BJ (cell line): ENCODE results near the gene FOLR2. TPM values are rescaled to one million over a fixed set of nuclear protein-coding genes. Genes with fewer than 3 reads are reported as not detected.

Experiments used
- CTCF ChIA-PET: fragments of 350-600 bp; formaldehyde crosslinking; extraction: SDS; loops from one replicate; lab custom pipeline; 2021; ENCODE audit warnings: antibody characterized with exemption, inconsistent platforms; lab: Yijun Ruan, JAX
- POLR2A ChIA-PET: fragments of 300-600 bp; sonication (Branson Sonifier 250); formaldehyde crosslinking; extraction: SDS; loops from one replicate; lab custom pipeline; 2021; ENCODE audit warnings: antibody characterized with exemption; lab: Charles Lee
- DNase-seq: peaks from one replicate; pipeline ENCODE4 v3.0.0-alpha.2; 2011; ENCODE audit warnings: low read depth
- H3K27me3 ChIP-seq: 2 replicates; pipeline ENCODE4 v1.6.0; 2011; ENCODE audit warnings: low read length; ENCODE audit not compliant: control insufficient read depth, insufficient read depth
- H3K36me3 ChIP-seq: 2 replicates; pipeline ENCODE4 v1.5.1; 2011; ENCODE audit warnings: low read length; ENCODE audit not compliant: control insufficient read depth, insufficient read depth
- H3K4me3 ChIP-seq: 2 replicates; pipeline ENCODE4 v1.5.1; 2011; ENCODE audit warnings: low read depth, mild to moderate bottlenecking, control low read depth, low read length
- CTCF ChIP-seq: IDR thresholded peaks from 2 replicates; pipeline ENCODE4 v1.5.1; 2011; ENCODE audit warnings: low read depth, mild to moderate bottlenecking, control low read depth, inconsistent platforms, low read length, moderate library complexity; ENCODE audit not compliant: insufficient read depth
- polyA plus RNA-seq: library from polyadenylated mRNA; depleted of rRNA; stranded (reverse); fragments of >200 nt; gene quantifications from 2 replicates; pipeline ENCODE4 v1.2.3, GENCODE V29; 2011

FOLR2 gene
- polyA plus RNA-seq, 1 experiment = not detected

GRCh38 chr11:72232260-72233055, 15.9 kb downstream of the FOLR2 start:
- POLR2A ChIA-PET = no interaction called here
- peaks cover 68% of the 10 kb centered on the region for H3K36me3 ChIP-seq
- CTCF ChIA-PET = no interaction called here

GRCh38 chr11:72233056-72233772, 16.6 kb downstream of the FOLR2 start:
- Histone ChIP-seq H3K36me3 (peaks cover 70% of the 10 kb centered on the region), H3K4me3 (no peak overlapping the region), H3K27me3 (no peaks in the 10 kb centered on the region)
- CTCF ChIA-PET = no interaction called here
- TF ChIP-seq CTCF = no peak
- no peak for DNase-seq
- POLR2A ChIA-PET = no interaction called here

More at GRCh38 chr11:72232260-72233055, 15.9 kb downstream of the FOLR2 start:
- Histone ChIP-seq H3K4me3 (no peak overlapping the region), H3K27me3 (no peaks in the 10 kb centered on the region)
- no peak for DNase-seq
- no peak for TF ChIP-seq CTCF

GRCh38 chr11:72233773-72234513, 17.3 kb downstream of the FOLR2 start:
- no peak for DNase-seq
- Histone ChIP-seq H3K27me3 (no peaks in the 10 kb centered on the region), H3K36me3 (peaks cover 66% of the 10 kb centered on the region), H3K4me3 (no peak overlapping the region)
- TF ChIP-seq CTCF = no peak
- CTCF ChIA-PET = no interaction called here
- POLR2A ChIA-PET = no interaction called here

GRCh38 chr11:72234514-72234830, 17.9 kb downstream of the FOLR2 start:
- TF ChIP-seq CTCF = no peak
- H3K4me3 ChIP-seq = no peak overlapping the region
- H3K36me3 ChIP-seq = peaks cover 62% of the 10 kb centered on the region
- ChIA-PET CTCF (no interaction called here), POLR2A (no interaction called here)
- no peak for DNase-seq
- H3K27me3 ChIP-seq = no peaks in the 10 kb centered on the region

GRCh38 chr11:72234920-72235319, 18.3 kb downstream of the FOLR2 start:
- no peak for TF ChIP-seq CTCF
- no peak for DNase-seq
- CTCF ChIA-PET = no interaction called here
- Histone ChIP-seq H3K4me3 (no peak overlapping the region), H3K27me3 (no peaks in the 10 kb centered on the region), H3K36me3 (peaks cover 57% of the 10 kb centered on the region)
- POLR2A ChIA-PET = no interaction called here
